Measurements from ENCODE around the gene PCMTD2.

- no peak for TF ChIP-seq ZNF572 (CRISPR knock-in tag; IDR thresholded peaks at IDR 0.05)
- TF ChIP-seq, protein P1, sequence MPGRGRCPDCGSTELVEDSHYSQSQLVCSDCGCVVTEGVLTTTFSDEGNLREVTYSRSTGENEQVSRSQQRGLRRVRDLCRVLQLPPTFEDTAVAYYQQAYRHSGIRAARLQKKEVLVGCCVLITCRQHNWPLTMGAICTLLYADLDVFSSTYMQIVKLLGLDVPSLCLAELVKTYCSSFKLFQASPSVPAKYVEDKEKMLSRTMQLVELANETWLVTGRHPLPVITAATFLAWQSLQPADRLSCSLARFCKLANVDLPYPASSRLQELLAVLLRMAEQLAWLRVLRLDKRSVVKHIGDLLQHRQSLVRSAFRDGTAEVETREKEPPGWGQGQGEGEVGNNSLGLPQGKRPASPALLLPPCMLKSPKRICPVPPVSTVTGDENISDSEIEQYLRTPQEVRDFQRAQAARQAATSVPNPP (CRISPR knock-in tag; IDR thresholded peaks at IDR 0.05): no peak
- TF ChIP-seq EHMT2 (IDR thresholded peaks at IDR 0.05; ENCODE audit: borderline replicate concordance, low read depth, low read length): no peak
- TF ChIP-seq ZSCAN29 (CRISPR knock-in tag; conservative IDR thresholded peaks at IDR 0.05): no peak
- TF ChIP-seq KDM4B (CRISPR knock-in tag; IDR thresholded peaks at IDR 0.05): no peak
- TF ChIP-seq EZH2 (conservative IDR thresholded peaks at IDR 0.05; ENCODE audit: low read depth, low read length): no peak
- no peak for TF ChIP-seq ETS1 (CRISPR knock-in tag; IDR thresholded peaks at IDR 0.05)
- no peak for TF ChIP-seq NR2F1 (CRISPR knock-in tag; IDR thresholded peaks at IDR 0.05)
- TF ChIP-seq GTF2F1 (IDR thresholded peaks at IDR 0.05; ENCODE audit: low read length): no peak
- TF ChIP-seq NR2C2 (CRISPR knock-in tag; IDR thresholded peaks at IDR 0.05; ENCODE audit: borderline replicate concordance): no peak
- no peak for TF ChIP-seq SRF (IDR thresholded peaks at IDR 0.05; ENCODE audit: low read depth, low read length)
- no peak for TF ChIP-seq ZNF230 (CRISPR knock-in tag; IDR thresholded peaks at IDR 0.05)
- no peak for TF ChIP-seq POLR2A (IDR thresholded peaks at IDR 0.05; ENCODE audit: insufficient read depth in 1 of 2, low read depth in 2 of 2, low read length in 2 of 2)
Observed at GRCh38 chr20:64269604-64270411, 14.3 kb downstream of the PCMTD2 start.
